ENCODE measurements around the gene FKBP1A. TPM values are rescaled to one million over a fixed set of nuclear protein-coding genes. Genes with fewer than 3 reads are reported as not detected.

The FKBP1A gene
- total and polyA plus RNA-seq, 10 donors = 135 to 338 (median 248) TPM

DNA sequence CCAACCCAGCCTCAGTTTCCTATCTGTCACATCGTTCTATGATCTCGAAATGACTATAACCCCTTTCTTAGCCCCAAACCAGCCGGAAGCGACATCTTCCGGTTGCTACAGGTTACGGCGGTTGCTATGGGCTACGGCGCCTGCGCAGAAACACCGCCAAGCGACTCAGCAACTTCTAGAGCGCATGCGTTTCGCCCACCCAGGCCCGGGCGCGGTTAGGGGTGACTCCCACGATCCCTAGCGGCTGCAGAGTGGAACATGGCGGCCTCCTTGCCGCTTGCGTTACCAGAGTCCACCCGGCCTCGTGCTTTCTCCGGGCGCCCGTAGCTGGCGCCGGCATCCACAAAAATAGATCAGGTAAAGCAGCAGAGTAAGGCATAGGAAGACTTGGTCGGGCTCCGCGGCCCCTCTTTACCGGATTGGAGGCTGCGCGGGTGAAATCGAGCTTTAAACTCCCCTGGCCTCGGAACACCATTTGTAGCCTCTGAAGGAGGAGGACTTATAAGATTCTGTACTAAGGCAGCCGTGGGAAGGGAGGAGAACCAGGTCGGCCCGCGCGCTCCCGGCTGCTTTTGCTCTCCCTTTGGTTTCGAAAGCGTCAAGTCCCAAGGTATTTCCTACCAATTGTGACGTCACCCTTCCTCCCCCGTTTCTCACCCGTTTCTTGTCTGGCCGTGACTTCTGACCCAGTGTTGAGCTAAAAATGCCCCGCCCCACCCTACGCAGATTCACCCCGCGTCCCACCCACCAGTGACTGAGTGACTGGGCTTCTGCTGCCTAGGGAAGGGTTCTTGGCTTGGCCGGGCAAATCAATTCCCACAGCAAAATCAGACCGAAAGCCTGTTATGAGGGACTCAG is 67.5 kb downstream of the FKBP1A start:
- no peaks in the 10 kb centered on the region for H3K27me3 ChIP-seq (replicated peaks in 1 of 7)
- H3K36me3 ChIP-seq = peaks cover 0 to 9% (median 0%) of the 10 kb centered on the region in 6 donors
- DNase-seq = peak; percentile 99
- WGBS, 5 donors = 0 to 1% (median 1%) methylated on average over 41 to 56 of the region's 56 CpGs
- H3K27ac ChIP-seq = peak overlapping the region; percentile 94 to 99 (median 97)
- intact Hi-C loops (cut with DNase I; ENCODE audit: low total_unique reads) = loop anchor here (5.0 kb wide), 1 partner anchor 67 kb away; the partner anchor contains the start of gene FKBP1A
- TF ChIP-seq POLR2AphosphoS5 (IDR thresholded peaks at IDR 0.05) = peak; percentile 96 to 97 (median 96)
- peak; percentile 5 to 78 (median 62) for TF ChIP-seq POLR2A (IDR thresholded peaks at IDR 0.05)
- TF ChIP-seq, protein P1, sequence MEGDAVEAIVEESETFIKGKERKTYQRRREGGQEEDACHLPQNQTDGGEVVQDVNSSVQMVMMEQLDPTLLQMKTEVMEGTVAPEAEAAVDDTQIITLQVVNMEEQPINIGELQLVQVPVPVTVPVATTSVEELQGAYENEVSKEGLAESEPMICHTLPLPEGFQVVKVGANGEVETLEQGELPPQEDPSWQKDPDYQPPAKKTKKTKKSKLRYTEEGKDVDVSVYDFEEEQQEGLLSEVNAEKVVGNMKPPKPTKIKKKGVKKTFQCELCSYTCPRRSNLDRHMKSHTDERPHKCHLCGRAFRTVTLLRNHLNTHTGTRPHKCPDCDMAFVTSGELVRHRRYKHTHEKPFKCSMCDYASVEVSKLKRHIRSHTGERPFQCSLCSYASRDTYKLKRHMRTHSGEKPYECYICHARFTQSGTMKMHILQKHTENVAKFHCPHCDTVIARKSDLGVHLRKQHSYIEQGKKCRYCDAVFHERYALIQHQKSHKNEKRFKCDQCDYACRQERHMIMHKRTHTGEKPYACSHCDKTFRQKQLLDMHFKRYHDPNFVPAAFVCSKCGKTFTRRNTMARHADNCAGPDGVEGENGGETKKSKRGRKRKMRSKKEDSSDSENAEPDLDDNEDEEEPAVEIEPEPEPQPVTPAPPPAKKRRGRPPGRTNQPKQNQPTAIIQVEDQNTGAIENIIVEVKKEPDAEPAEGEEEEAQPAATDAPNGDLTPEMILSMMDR (IDR thresholded peaks at IDR 0.05 in 8 of 11, conservative IDR thresholded peaks at IDR 0.05 in 3 of 11) = peak; percentile 27 to 66 (median 52)
- H3K4me1 ChIP-seq = peaks cover 39 to 80% (median 67%) of the 10 kb centered on the region in 6 donors
- no peaks in the 10 kb centered on the region for H3K9me3 ChIP-seq
- peak overlapping the region; percentile 59 to 90 (median 76) for H3K4me3 ChIP-seq

DNA sequence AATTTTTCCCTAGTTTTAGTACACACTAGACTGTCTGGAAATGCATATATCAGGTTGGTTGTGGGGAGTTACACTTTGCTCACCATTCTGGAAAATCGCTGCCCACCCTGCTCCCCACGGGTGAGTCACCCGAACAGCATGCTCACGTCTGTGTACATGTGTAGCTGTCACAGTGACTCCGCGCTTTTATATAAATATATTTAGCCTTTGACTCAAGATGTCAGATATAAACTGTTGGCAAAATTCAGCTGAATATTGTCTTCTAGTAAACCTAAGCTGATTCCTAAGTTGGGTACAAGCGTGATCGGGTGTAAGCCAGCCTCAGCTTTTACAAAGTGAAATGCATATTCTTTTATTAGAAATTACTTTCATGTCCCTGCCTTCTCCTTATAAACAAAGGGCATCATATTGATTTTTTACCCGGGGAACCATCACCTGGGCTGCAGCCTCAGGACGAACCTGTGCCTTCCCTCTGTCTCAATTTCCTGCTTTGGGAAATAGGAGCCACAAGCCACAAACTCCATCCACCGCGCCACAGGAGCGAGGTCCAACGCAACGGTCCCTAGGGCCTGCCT is 68.2 kb downstream of the FKBP1A start:
- WGBS, 5 donors = 17 to 28% (median 21%) methylated on average over 15 of the region's 15 CpGs
- TF ChIP-seq POLR2A (IDR thresholded peaks at IDR 0.05) (no peak), POLR2AphosphoS5 (IDR thresholded peaks at IDR 0.05) (no peak)
- TF ChIP-seq, protein P1 (IDR thresholded peaks at IDR 0.05 in 8 of 11, conservative IDR thresholded peaks at IDR 0.05 in 3 of 11) = no peak
- Histone ChIP-seq H3K36me3 (peaks cover 0 to 9% (median 0%) of the 10 kb centered on the region in 6 donors), H3K4me1 (peaks cover 33 to 73% (median 60%) of the 10 kb centered on the region in 6 donors), H3K4me3 (peak overlapping the region; percentile 59 to 90 (median 76)), H3K9me3 (no peaks in the 10 kb centered on the region), H3K27ac (peak overlapping the region; percentile 94 to 99 (median 97)), H3K27me3 (replicated peaks in 1 of 7) (no peaks in the 10 kb centered on the region)
- intact Hi-C loops (cut with DNase I; ENCODE audit: low total_unique reads) = loop anchor here (5.0 kb wide), 1 partner anchor 68 kb away; the partner anchor contains the start of gene FKBP1A
- DNase-seq = peak; percentile 69

DNA sequence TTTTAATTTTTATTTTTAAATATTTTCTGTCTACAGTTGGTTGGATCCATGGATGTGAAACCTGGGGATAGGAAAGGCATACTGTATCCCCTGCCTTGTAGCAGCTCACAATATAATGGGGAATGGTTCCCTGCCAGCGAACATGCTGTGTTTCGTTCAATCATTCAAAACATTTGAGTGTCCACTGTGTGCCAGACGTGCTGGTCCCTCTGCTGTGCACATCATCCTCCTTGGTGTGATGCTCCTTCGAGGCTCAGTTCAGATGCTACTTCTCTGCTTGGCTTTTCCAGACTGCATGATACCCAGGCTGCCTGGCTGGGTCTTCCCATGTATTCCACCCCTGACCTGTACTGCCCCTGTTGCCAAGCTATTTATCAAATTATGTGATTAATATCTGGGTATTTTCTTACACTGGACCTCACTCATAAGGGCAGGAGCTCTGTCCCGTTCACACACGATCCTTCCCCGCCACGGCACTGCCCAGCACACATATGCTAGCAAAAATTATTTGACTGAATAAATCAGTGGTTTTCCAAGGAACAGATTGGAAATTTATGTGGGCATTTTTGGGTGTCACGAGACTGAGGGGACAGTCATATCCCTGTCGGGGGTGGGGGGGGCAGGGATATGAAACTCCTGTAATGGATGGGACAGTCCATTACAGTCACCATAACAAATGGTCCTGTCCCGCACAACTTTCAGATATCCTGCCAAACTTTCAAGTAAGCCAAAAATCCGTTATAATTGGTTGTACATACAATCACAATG is 68.8 kb downstream of the FKBP1A start:
- H3K27ac ChIP-seq = peak overlapping the region in 7 of 8 donors; percentile 94 to 99 (median 97)
- no peaks in the 10 kb centered on the region for H3K9me3 ChIP-seq
- H3K36me3 ChIP-seq = peaks cover 0 to 8% (median 0%) of the 10 kb centered on the region in 6 donors
- WGBS, 5 donors = 81 to 89% (median 86%) methylated on average over 12 of the region's 12 CpGs
- H3K4me3 ChIP-seq = peak overlapping the region in 1 of 8 donors; percentile 72
- H3K4me1 ChIP-seq = peaks cover 28 to 66% (median 53%) of the 10 kb centered on the region in 6 donors
- H3K27me3 ChIP-seq (replicated peaks in 1 of 7) = no peaks in the 10 kb centered on the region
- TF ChIP-seq POLR2A (IDR thresholded peaks at IDR 0.05) (no peak), POLR2AphosphoS5 (IDR thresholded peaks at IDR 0.05) (no peak)
- TF ChIP-seq, protein P1 (IDR thresholded peaks at IDR 0.05 in 8 of 11, conservative IDR thresholded peaks at IDR 0.05 in 3 of 11) = no peak
- intact Hi-C loops (cut with DNase I; ENCODE audit: low total_unique reads) = no loop called here
- DNase-seq = peak; percentile 64

Measured in spleen (tissue), 11 donors.